ENCODE measurements around the gene SLC26A8.

- TF ChIP-seq CTCF (IDR thresholded peaks at IDR 0.05) (no peak), EP300 (IDR thresholded peaks at IDR 0.05) (no peak)
Measured at GRCh38 chr6:35907750-35908149, 116.7 kb downstream of the SLC26A8 start.

All from stomach (tissue), 4 donors.